GM23248 (cell line): ENCODE data around the gene ZNF580.

ENCODE experiments used
- EZH2 ChIP-seq: fragments of 200-600 bp; sonication (generic); IDR thresholded peaks from 2 replicates; pipeline ENCODE4 v1.6.1; 2018; ENCODE audit warnings: antibody characterized with exemption, mild to moderate bottlenecking; ENCODE audit not compliant: insufficient read depth, poor library complexity, severe bottlenecking
- EZH2phosphoT487 ChIP-seq: fragments of 200-600 bp; sonication (generic); IDR thresholded peaks from 2 replicates; pipeline ENCODE4 v1.6.1; 2018; ENCODE audit warnings: antibody characterized with exemption, moderate library complexity, mild to moderate bottlenecking, low read depth; ENCODE audit not compliant: insufficient read depth

GRCh38 chr19:55599842-55600661 is 40.8 kb upstream of the ZNF580 start, which contains the start of gene ZNF524:
- no peak for TF ChIP-seq EZH2
- no peak for TF ChIP-seq EZH2phosphoT487
